H1 (cell line): Measurements from ENCODE around the gene HTR3E. TPM values are rescaled to one million over a fixed set of nuclear protein-coding genes. Genes with fewer than 3 reads are reported as not detected.

Source experiments
- CTCF ChIA-PET: fragments of 300-600 bp; sonication (Branson Sonifier 250); formaldehyde crosslinking; loops from one replicate; lab custom pipeline; 2021; ENCODE audit not compliant: partially characterized antibody; lab: Charles Lee
- POLR2A ChIA-PET: fragments of 300-600 bp; sonication (Branson Sonifier 250); formaldehyde crosslinking; loops from one replicate; lab custom pipeline; 2021; ENCODE audit warnings: inconsistent platforms; ENCODE audit not compliant: partially characterized antibody; lab: Charles Lee
- DNase-seq, 2 experiments: peaks; one replicate each; pipeline versions ENCODE4 v3.0.0 to v3.0.0-alpha.2; 2010 to 2022; ENCODE audit warnings: low spot score in 2 of 2, low read depth in 1 of 2, mixed read lengths in 1 of 2
- FAIRE-seq: peaks from 2 replicates; lab custom pipeline; 2011; peaks lifted over from hg19 to GRCh38; lab: Jason Lieb, UNC
- H2AFZ ChIP-seq: 2 replicates; pipeline ENCODE4 v1.8.1; 2012; ENCODE audit warnings: low read length, inconsistent platforms
- H2AK5ac ChIP-seq: 2 replicates; pipeline ENCODE4 v1.6.1; 2013; ENCODE audit warnings: low read depth, low read length
- H2BK120ac ChIP-seq: replicated peaks from 2 replicates; pipeline ENCODE3; 2013; ENCODE audit warnings: low read depth, low read length, inconsistent platforms
- H2BK12ac ChIP-seq: 2 replicates; pipeline ENCODE4 v1.6.1; 2013; ENCODE audit warnings: low read depth, low read length
- H2BK15ac ChIP-seq: 2 replicates; pipeline ENCODE4 v1.6.1; 2013; ENCODE audit warnings: low read length
- H2BK20ac ChIP-seq: 2 replicates; pipeline ENCODE4 v1.6.1; 2013; ENCODE audit warnings: low read length
- H2BK5ac ChIP-seq: 2 replicates; pipeline ENCODE4 v1.6.1; 2013; ENCODE audit warnings: low read depth, low read length
- H3K14ac ChIP-seq: 2 replicates; pipeline ENCODE4 v1.6.1; 2013; ENCODE audit warnings: inconsistent platforms; ENCODE audit not compliant: insufficient read length
- H3K18ac ChIP-seq: 2 replicates; pipeline ENCODE4 v1.6.1; 2013; ENCODE audit warnings: low read length; ENCODE audit errors: extremely low read depth
- H3K23ac ChIP-seq: 2 replicates; pipeline ENCODE4 v1.6.1; 2013; ENCODE audit warnings: inconsistent platforms; ENCODE audit not compliant: insufficient read length
- H3K23me2 ChIP-seq: 2 replicates; pipeline ENCODE4 v1.6.1; 2013; ENCODE audit warnings: low read depth, low read length
- H3K27ac ChIP-seq: 2 replicates; pipeline ENCODE4 v1.6.1; 2011; ENCODE audit warnings: low read depth, low read length, inconsistent platforms
- H3K27me3 ChIP-seq, 4 experiments: replicated peaks in 1 of 4; 1 replicate in 1 of 4; 2 replicates in 3 of 4; pipeline versions ENCODE4 v1.6.1 to v1.8.1; 2011 to 2013; ENCODE audit warnings: low read length in 3 of 4, mild to moderate bottlenecking in 3 of 4, inconsistent platforms in 2 of 4, mixed read lengths in 2 of 4, moderate library complexity in 1 of 4; ENCODE audit not compliant: control insufficient read depth in 3 of 4, insufficient read depth in 3 of 4; ENCODE audit errors: extremely low read depth in 1 of 4
- H3K36me3 ChIP-seq, 4 experiments: 2 replicates each; pipeline versions ENCODE4 v1.6.1 to v1.8.1; 2011 to 2013; ENCODE audit warnings: mild to moderate bottlenecking in 4 of 4, low read length in 3 of 4, moderate library complexity in 2 of 4, control low read depth in 1 of 4, inconsistent platforms in 1 of 4; ENCODE audit not compliant: insufficient read depth in 4 of 4, control insufficient read depth in 2 of 4
- H3K4ac ChIP-seq: replicated peaks from 2 replicates; pipeline ENCODE3; 2013; ENCODE audit warnings: low read length, low read depth, mixed read lengths, inconsistent platforms; ENCODE audit not compliant: insufficient read length
- H3K4me1 ChIP-seq, 4 experiments: replicated peaks in 1 of 4; 1 replicate in 1 of 4; 2 replicates in 3 of 4; pipeline versions ENCODE4 v1.6.1 to v1.8.1; 2011 to 2013; ENCODE audit warnings: low read length in 3 of 4, inconsistent platforms in 2 of 4, mixed read lengths in 1 of 4; ENCODE audit not compliant: insufficient read depth in 4 of 4, control insufficient read depth in 3 of 4
- H3K4me2 ChIP-seq, 2 experiments: 2 replicates each; pipeline versions ENCODE4 v1.6.1 to v1.8.1; 2011 to 2013; ENCODE audit warnings: low read depth in 2 of 2, low read length in 2 of 2, control low read depth in 1 of 2, inconsistent platforms in 1 of 2, mild to moderate bottlenecking in 1 of 2; ENCODE audit not compliant: insufficient read depth in 1 of 2
- H3K4me3 ChIP-seq, 4 experiments: fragments of 200-600, 300-600 bp in 1 of 4; sonication (generic), shearing (Covaris generic), sonication (Bioruptor Twin) in 1 of 4; 2 replicates each; pipeline versions ENCODE4 v1.5.1 to v1.8.1; 2011 to 2016; ENCODE audit warnings: low read length in 4 of 4, low read depth in 3 of 4, control low read depth in 2 of 4, inconsistent platforms in 2 of 4, mild to moderate bottlenecking in 2 of 4, mixed read lengths in 1 of 4, moderate library complexity in 1 of 4; ENCODE audit not compliant: insufficient read depth in 2 of 4; ENCODE audit errors: extremely low read depth in 1 of 4
- H3K56ac ChIP-seq: replicated peaks from 2 replicates; pipeline ENCODE3; 2013; ENCODE audit warnings: low read depth, mild to moderate bottlenecking, mixed read lengths, low read length, inconsistent platforms; ENCODE audit not compliant: insufficient read length
- H3K79me1 ChIP-seq: 2 replicates; pipeline ENCODE4 v1.6.1; 2013; ENCODE audit warnings: low read depth, low read length, control low read depth
- H3K79me2 ChIP-seq, 2 experiments: 2 replicates each; pipeline versions ENCODE4 v1.6.1 to v1.8.1; 2012 to 2013; ENCODE audit warnings: low read length in 2 of 2, mild to moderate bottlenecking in 2 of 2, inconsistent platforms in 1 of 2; ENCODE audit not compliant: insufficient read depth in 2 of 2, control insufficient read depth in 1 of 2
- H3K9ac ChIP-seq, 4 experiments: replicated peaks in 1 of 4; 1 replicate in 1 of 4; 2 replicates in 3 of 4; pipeline versions ENCODE4 v1.6.1 to v1.8.1; 2011 to 2013; ENCODE audit warnings: low read depth in 3 of 4, low read length in 3 of 4, control low read depth in 2 of 4, mild to moderate bottlenecking in 2 of 4, moderate library complexity in 2 of 4, inconsistent platforms in 1 of 4; ENCODE audit errors: extremely low read depth in 1 of 4
- H3K9me3 ChIP-seq, 2 experiments: 2 replicates each; pipeline versions ENCODE4 v1.6.1 to v1.8.1; 2012 to 2013; ENCODE audit warnings: mild to moderate bottlenecking in 2 of 2, moderate library complexity in 2 of 2, control low read depth in 1 of 2, inconsistent platforms in 1 of 2, low read depth in 1 of 2, low read length in 1 of 2, mixed read lengths in 1 of 2; ENCODE audit not compliant: insufficient read depth in 2 of 2
- H4K20me1 ChIP-seq, 2 experiments: replicated peaks in 1 of 2; 2 replicates each; pipeline versions ENCODE3 to v1.8.1; 2011 to 2013; ENCODE audit warnings: inconsistent platforms in 2 of 2, low read length in 2 of 2, mild to moderate bottlenecking in 1 of 2; ENCODE audit not compliant: insufficient read depth in 2 of 2, control insufficient read depth in 1 of 2
- H4K5ac ChIP-seq: 2 replicates; pipeline ENCODE4 v1.6.1; 2013; ENCODE audit warnings: low read length, low read depth, mixed read lengths, inconsistent platforms; ENCODE audit not compliant: insufficient read length
- H4K8ac ChIP-seq: 2 replicates; pipeline ENCODE4 v1.8.0; 2013; ENCODE audit warnings: mild to moderate bottlenecking, moderate library complexity, low read length, inconsistent platforms; ENCODE audit not compliant: insufficient read depth; ENCODE audit errors: extremely low read depth
- H4K91ac ChIP-seq: replicated peaks from 2 replicates; pipeline ENCODE3; 2013; ENCODE audit warnings: low read length, mixed read lengths, inconsistent platforms; ENCODE audit not compliant: insufficient read length
- ATF2 ChIP-seq: IDR thresholded peaks from 2 replicates; pipeline ENCODE4 v1.6.1; 2012; ENCODE audit warnings: low read length, inconsistent platforms
- BCL11A ChIP-seq, 2 experiments: IDR thresholded peaks; one replicate each; pipeline ENCODE4 v1.6.1; 2011; ENCODE audit warnings: low read depth in 2 of 2, low read length in 2 of 2, mild to moderate bottlenecking in 2 of 2
- CBX8 ChIP-seq: fragments of 300-800, 300-1000 bp; sonication (generic); IDR thresholded peaks from 2 replicates; pipeline ENCODE4 v1.7.1; 2016; ENCODE audit warnings: low read depth, low read length, borderline replicate concordance
- EP300 ChIP-seq, 2 experiments: IDR thresholded peaks; 1 replicate in 1 of 2; 2 replicates in 1 of 2; pipeline ENCODE4 v1.6.1; 2011 to 2012; ENCODE audit warnings: low read depth in 2 of 2, low read length in 2 of 2, mild to moderate bottlenecking in 2 of 2, borderline replicate concordance in 1 of 2, inconsistent platforms in 1 of 2, moderate library complexity in 1 of 2
- EZH2 ChIP-seq: fragments of 200-600 bp; sonication (generic); IDR thresholded peaks from 2 replicates; pipeline ENCODE4 v1.7.1; 2012; ENCODE audit warnings: low read depth, mild to moderate bottlenecking, moderate library complexity, low read length, inconsistent platforms; ENCODE audit not compliant: severe bottlenecking
- JUN ChIP-seq: IDR thresholded peaks from 2 replicates; pipeline ENCODE4 v1.6.1; 2011; ENCODE audit warnings: low read depth, mild to moderate bottlenecking, improper control_type of control experiment, low read length
- KDM1A ChIP-seq: fragments of 200-600, 300-600 bp; sonication (generic); IDR thresholded peaks from 2 replicates; pipeline ENCODE4 v1.7.1; 2016; ENCODE audit warnings: mild to moderate bottlenecking, low read length, borderline replicate concordance
- POLR2AphosphoS5 ChIP-seq: IDR thresholded peaks from 2 replicates; pipeline ENCODE4 v1.6.1; 2011; ENCODE audit warnings: low read depth, low read length
- RBBP5 ChIP-seq: IDR thresholded peaks from 2 replicates; pipeline ENCODE4 v1.7.1; 2012; ENCODE audit warnings: low read depth, mild to moderate bottlenecking, inconsistent platforms, low read length, moderate library complexity, borderline replicate concordance
- RXRA ChIP-seq: IDR thresholded peaks from 2 replicates; pipeline ENCODE4 v1.6.1; 2011; ENCODE audit warnings: low read depth, mild to moderate bottlenecking, low read length, moderate library complexity; ENCODE audit not compliant: insufficient read depth
- SAP30 ChIP-seq: fragments of 300-600 bp; sonication (generic); IDR thresholded peaks from 2 replicates; pipeline ENCODE4 v1.7.1; 2012; ENCODE audit warnings: low read length, moderate library complexity, mild to moderate bottlenecking, inconsistent platforms; ENCODE audit not compliant: insufficient read depth, insufficient replicate concordance
- SIX5 ChIP-seq: IDR thresholded peaks from 2 replicates; pipeline ENCODE4 v1.6.1; 2011; ENCODE audit warnings: mild to moderate bottlenecking, low read depth, low read length
- WGBS, 2 experiments: shearing (Covaris generic) in 1 of 2; methylation state at CpG; one replicate each; pipeline versions ENCODE4 v1.1.6 to v1.1.7; 2013 to 2015; ENCODE audit warnings: low lambda C conversion rate in 2 of 2, mixed read lengths in 2 of 2, inconsistent platforms in 1 of 2, low coverage in 1 of 2, missing lambda C conversion rate in 1 of 2; ENCODE audit not compliant: insufficient replicate concordance in 2 of 2, insufficient coverage in 1 of 2, insufficient read length in 1 of 2; ENCODE audit errors: extremely low coverage in 1 of 2, missing lambda C conversion rate in 1 of 2; 5-methylcytosine and 5-hydroxymethylcytosine counted together
- polyA plus RNA-seq, 7 experiments: library from polyadenylated mRNA; depleted of rRNA in 3 of 7; stranded (reverse) in 5 of 7; unstranded in 2 of 7; fragments of >200 nt in 5 of 7; fragments of 200-250 nt in 2 of 7; gene quantifications; 1 replicate in 5 of 7; 2 replicates in 1 of 7; 4 replicates in 1 of 7; pipeline versions ENCODE4 v1.2.1 to v1.2.3, GENCODE V29; 2011 to 2013; ENCODE audit warnings: missing spikeins in 2 of 7, mixed read lengths in 2 of 7
- total RNA-seq: library from RNA; stranded (reverse); fragmentation: NEBNext Ultra II Directional; extraction: Animal tissue kit (Norgen Biotek cat#: 25700); gene quantifications from 2 replicates; pipeline ENCODE4 v1.2.1, GENCODE V29; 2021

Gene HTR3E
- total and polyA plus RNA-seq, 2 of the 8 experiments (the other 6 are each of a cell fraction or from before 2014, with no cell fraction given) = not detected

GRCh38 chr3:184067573-184068055 lies 29.2 kb upstream of the HTR3E start:
- Histone ChIP-seq H3K4me1 (no peaks in the 10 kb centered on the region), H2AK5ac (no peak overlapping the region), H3K14ac (no peak overlapping the region), H4K8ac (no peak overlapping the region), H3K36me3 (no peaks in the 10 kb centered on the region), H3K79me2 (no peaks in the 10 kb centered on the region), H2BK15ac (peak overlapping the region; percentile 46; the same call in 1 of the 2 replicates), H3K4me3 (no peak overlapping the region), H3K9ac (no peak overlapping the region), H3K4me2 (no peak overlapping the region), H4K91ac (no peak overlapping the region), H3K27ac (no peak overlapping the region), H2BK12ac (no peak overlapping the region), H4K5ac (no peak overlapping the region), H3K23ac (no peak overlapping the region), H3K23me2 (no peaks in the 10 kb centered on the region), H3K9me3 (peaks cover 5 to 7% of the 10 kb centered on the region in 2 experiments; a peak in 2 of 4 replicates), H3K18ac (no peak overlapping the region), H3K79me1 (no peaks in the 10 kb centered on the region), H2AFZ (no peak overlapping the region), H2BK120ac (no peak overlapping the region), H3K56ac (no peak overlapping the region), H3K27me3 (no peaks in the 10 kb centered on the region), H4K20me1 (no peaks in the 10 kb centered on the region), H3K4ac (no peak overlapping the region), H2BK20ac (no peak overlapping the region), H2BK5ac (no peak overlapping the region)
- FAIRE-seq = no peak
- ChIA-PET CTCF (interaction anchor here (0.6 to 1.5 kb wide), 4 partner anchors 22 to 190 kb away, joined by 3 to 8 read pairs (median 3); no protein-coding TSS in a partner anchor), POLR2A (no interaction called here)
- 90% methylated on average over 6 of the region's 6 CpGs; no CpG with 5 or more reads in 1 of the 2 experiments for WGBS, 2 experiments
- no peak for DNase-seq
- TF ChIP-seq JUN (no peak), EZH2 (no peak), EP300 (IDR thresholded peaks at IDR 0.05; ENCODE audit: borderline replicate concordance in 1 of 2, low read depth in 2 of 2, low read length in 2 of 2) (no peak), RXRA (no peak), RBBP5 (no peak), SIX5 (no peak), KDM1A (no peak), BCL11A (IDR thresholded peaks at IDR 0.05; ENCODE audit: low read depth in 2 of 2, low read length in 2 of 2) (no peak), SAP30 (no peak), POLR2AphosphoS5 (no peak), ATF2 (no peak), CBX8 (no peak)
